Tibial nerve (tissue), 4 donors: ENCODE measurements around the gene GNAI2. TPM values are rescaled to one million over a fixed set of nuclear protein-coding genes. Genes with fewer than 3 reads are reported as not detected.

Source experiments
- DNase-seq, 2 donors: peaks; one replicate each; pipeline ENCODE4 v3.0.0-alpha.2; 2019; ENCODE audit warnings: low spot score in 2 of 2
- H3K27ac ChIP-seq, 4 donors: fragments of 200-600 bp; sonication (generic) in 3 of 4; one replicate each; pipeline ENCODE4 v1.5.1; 2017 to 2019; ENCODE audit warnings: mild to moderate bottlenecking in 1 of 4
- H3K27me3 ChIP-seq, 2 donors: fragments of 200-600 bp; sonication (generic) in 1 of 2; one replicate each; pipeline versions ENCODE4 v1.5.1 to v1.6.0; 2017 to 2019
- H3K36me3 ChIP-seq, 3 donors: fragments of 200-600 bp; sonication (generic); one replicate each; pipeline ENCODE4 v1.5.1; 2018 to 2019
- H3K4me1 ChIP-seq, 4 donors: fragments of 200-600 bp; sonication (generic) in 3 of 4; one replicate each; pipeline ENCODE4 v1.5.1; 2017 to 2019
- H3K4me3 ChIP-seq, 4 donors: fragments of 200-600 bp; sonication (generic) in 3 of 4; one replicate each; pipeline ENCODE4 v1.5.1; 2017 to 2019; ENCODE audit warnings: mild to moderate bottlenecking in 1 of 4, moderate library complexity in 1 of 4
- H3K9me3 ChIP-seq, 4 donors: fragments of 200-600 bp; sonication (generic) in 3 of 4; one replicate each; pipeline ENCODE4 v1.5.1; 2017 to 2019
- EP300 ChIP-seq, 2 donors: sonication (generic); formaldehyde crosslinking; IDR thresholded peaks; one replicate each; pipeline ENCODE4 v1.6.1; 2017; ENCODE audit warnings: antibody characterized with exemption in 2 of 2, mild to moderate bottlenecking in 1 of 2
- POLR2A ChIP-seq, 2 donors: fragments of 450-650 bp; IDR thresholded peaks; one replicate each; pipeline ENCODE4 v1.6.1; 2017; ENCODE audit warnings: antibody characterized with exemption in 2 of 2, mild to moderate bottlenecking in 2 of 2, moderate library complexity in 2 of 2
- WGBS, 2 donors: methylation state at CpG; one replicate each; pipeline ENCODE4 v1.1.5; 2018; 5-methylcytosine and 5-hydroxymethylcytosine counted together
- total RNA-seq, 4 donors: library from RNA; depleted of rRNA; stranded (reverse); fragments of >200 nt; gene quantifications; one replicate each; pipeline ENCODE4 v1.1.0, GENCODE V29; 2016
- TF ChIP-seq, protein P1 (sequence below), 5 experiments: fragments of 200-600 bp in 3 of 5; fragments of 450-650 bp in 2 of 5; sonication (generic) in 3 of 5; IDR thresholded peaks; one replicate each; pipeline ENCODE4 v1.5.1; 2016 to 2019; ENCODE audit warnings: antibody characterized with exemption in 5 of 5, mild to moderate bottlenecking in 3 of 5, moderate library complexity in 2 of 5

GNAI2 gene
- 100 to 1,000 TPM; 201 to 265 (median 243) TPM for total RNA-seq

DNA sequence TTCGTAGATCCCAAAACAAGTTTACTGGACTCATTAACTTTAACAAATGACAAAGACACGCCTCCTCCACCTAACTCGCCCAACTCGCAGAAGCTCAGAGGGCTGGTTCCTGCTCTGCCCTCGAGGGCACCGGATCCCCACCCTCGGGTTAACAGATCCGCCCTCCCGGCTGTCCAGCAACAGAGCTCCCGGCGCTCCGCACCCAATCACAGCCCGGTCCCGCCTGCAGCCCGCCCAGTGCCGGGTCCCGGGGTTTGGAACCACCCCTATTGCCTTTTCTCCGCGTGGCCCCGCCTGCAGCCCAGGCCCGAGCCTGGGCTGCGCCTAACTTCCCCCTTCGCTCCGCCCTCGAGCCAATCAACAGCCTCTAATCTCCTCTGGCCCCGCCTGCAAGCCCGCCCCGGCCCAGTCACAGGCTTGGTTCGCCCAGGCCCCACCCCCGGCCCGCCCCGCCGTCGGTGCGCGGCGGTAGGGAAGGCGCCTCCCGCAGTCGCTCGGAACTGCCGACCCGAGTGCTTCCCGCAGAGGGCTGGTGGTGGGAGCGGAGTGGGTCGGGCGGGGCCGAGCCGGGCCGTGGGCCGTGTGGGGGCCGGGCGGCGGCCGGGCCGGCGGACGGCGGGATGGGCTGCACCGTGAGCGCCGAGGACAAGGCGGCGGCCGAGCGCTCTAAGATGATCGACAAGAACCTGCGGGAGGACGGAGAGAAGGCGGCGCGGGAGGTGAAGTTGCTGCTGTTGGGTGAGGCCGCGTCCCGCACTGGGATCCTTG lies at the start of gene GNAI2:
Gene GNAI2, plus strand, starts transcription at position 489 of the 768 bp plus-strand sequence. Its CDS starts 132 bp downstream, at position 621.
- H3K4me3 ChIP-seq, result peak within 1 kb of the TSS; percentile 77 to 91 (median 80)
- H3K4me1 ChIP-seq, result peaks cover 0 to 42% (median 38%) of the 10 kb centered on the region in 4 donors
- no peaks in the 10 kb centered on the region for H3K27me3 ChIP-seq
- H3K9me3 ChIP-seq, result no peaks in the 10 kb centered on the region
- TF ChIP-seq, protein P1, sequence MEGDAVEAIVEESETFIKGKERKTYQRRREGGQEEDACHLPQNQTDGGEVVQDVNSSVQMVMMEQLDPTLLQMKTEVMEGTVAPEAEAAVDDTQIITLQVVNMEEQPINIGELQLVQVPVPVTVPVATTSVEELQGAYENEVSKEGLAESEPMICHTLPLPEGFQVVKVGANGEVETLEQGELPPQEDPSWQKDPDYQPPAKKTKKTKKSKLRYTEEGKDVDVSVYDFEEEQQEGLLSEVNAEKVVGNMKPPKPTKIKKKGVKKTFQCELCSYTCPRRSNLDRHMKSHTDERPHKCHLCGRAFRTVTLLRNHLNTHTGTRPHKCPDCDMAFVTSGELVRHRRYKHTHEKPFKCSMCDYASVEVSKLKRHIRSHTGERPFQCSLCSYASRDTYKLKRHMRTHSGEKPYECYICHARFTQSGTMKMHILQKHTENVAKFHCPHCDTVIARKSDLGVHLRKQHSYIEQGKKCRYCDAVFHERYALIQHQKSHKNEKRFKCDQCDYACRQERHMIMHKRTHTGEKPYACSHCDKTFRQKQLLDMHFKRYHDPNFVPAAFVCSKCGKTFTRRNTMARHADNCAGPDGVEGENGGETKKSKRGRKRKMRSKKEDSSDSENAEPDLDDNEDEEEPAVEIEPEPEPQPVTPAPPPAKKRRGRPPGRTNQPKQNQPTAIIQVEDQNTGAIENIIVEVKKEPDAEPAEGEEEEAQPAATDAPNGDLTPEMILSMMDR (IDR thresholded peaks at IDR 0.05), result peak in 1 of 5 experiments; percentile 45
- TF ChIP-seq EP300 (IDR thresholded peaks at IDR 0.05) (peak; percentile 84 to 94), POLR2A (IDR thresholded peaks at IDR 0.05) (peak; percentile 88 to 95)
- peaks cover 0 to 10% (median 0%) of the 10 kb centered on the region in 3 donors for H3K36me3 ChIP-seq
- 0 to 1% methylated on average over 34 to 59 of the region's 75 CpGs for WGBS, 2 donors
- DNase-seq, result peak; percentile 96 to 98
- H3K27ac ChIP-seq, result peak within 1 kb of the TSS; percentile 75 to 96 (median 92)

DNA sequence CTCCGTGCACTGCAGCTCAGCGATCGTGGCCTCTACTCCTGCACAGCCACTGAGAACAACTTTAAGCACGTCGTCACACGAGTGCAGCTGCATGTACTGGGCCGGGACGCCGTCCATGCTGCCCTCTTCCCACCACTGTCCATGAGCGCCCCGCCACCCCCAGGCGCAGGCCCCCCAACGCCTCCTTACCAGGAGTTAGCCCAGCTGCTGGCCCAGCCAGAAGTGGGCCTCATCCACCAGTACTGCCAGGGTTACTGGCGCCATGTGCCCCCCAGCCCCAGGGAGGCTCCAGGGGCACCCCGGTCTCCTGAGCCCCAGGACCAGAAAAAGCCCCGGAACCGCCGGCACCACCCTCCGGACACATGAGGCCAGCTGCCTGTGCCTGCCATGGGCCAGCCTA lies 48.3 kb upstream of the GNAI2 start:
- no peak for DNase-seq

DNA sequence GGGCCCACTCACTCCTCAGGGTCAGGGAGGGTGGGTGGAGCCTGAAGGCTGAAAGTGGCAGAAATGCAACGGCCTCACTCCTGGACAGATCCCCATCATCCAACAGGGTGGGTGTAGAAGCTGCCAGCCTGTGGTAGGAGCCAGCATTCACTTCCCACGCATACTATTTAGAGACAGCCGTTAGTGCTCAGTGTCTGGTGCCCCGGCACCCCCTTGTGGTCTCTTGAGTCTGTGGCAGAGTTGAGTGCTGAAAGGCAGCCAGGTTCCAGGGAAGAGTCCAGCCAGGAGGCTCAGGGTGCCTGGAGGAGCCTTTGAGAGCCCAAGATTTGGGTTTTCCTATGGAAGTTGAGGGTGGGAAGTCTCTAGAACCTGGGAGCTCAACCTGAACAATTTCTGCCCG lies 46.7 kb upstream of the GNAI2 start:
- Histone ChIP-seq H3K9me3 (no peaks in the 10 kb centered on the region), H3K4me1 (peaks cover 0 to 17% (median 8%) of the 10 kb centered on the region in 4 donors), H3K27me3 (peaks cover 0 to 24% of the 10 kb centered on the region in 2 donors), H3K4me3 (no peak overlapping the region), H3K36me3 (no peaks in the 10 kb centered on the region), H3K27ac (no peak overlapping the region)
- TF ChIP-seq, protein P1 (IDR thresholded peaks at IDR 0.05), result peak; percentile 50 to 89 (median 77)
- TF ChIP-seq POLR2A (IDR thresholded peaks at IDR 0.05), result no peak
- TF ChIP-seq EP300 (IDR thresholded peaks at IDR 0.05), result peak in 1 of 2 donors; percentile 26
- peak; percentile 47 to 61 for DNase-seq
- 0% methylated on average over 4 of the region's 5 CpGs for WGBS, 2 donors

More for the DNA sequence above, 48.3 kb upstream of the GNAI2 start:
- no peak overlapping the region for H3K4me3 ChIP-seq
- no peak for TF ChIP-seq POLR2A (IDR thresholded peaks at IDR 0.05)
- TF ChIP-seq, protein P1 (IDR thresholded peaks at IDR 0.05), result no peak
- TF ChIP-seq EP300 (IDR thresholded peaks at IDR 0.05), result no peak
- no peak overlapping the region for H3K27ac ChIP-seq
- H3K36me3 ChIP-seq, result no peaks in the 10 kb centered on the region
- 91 to 94% methylated on average over 6 to 17 of the region's 19 CpGs for WGBS, 2 donors
- H3K4me1 ChIP-seq, result peaks cover 0 to 2% (median 0%) of the 10 kb centered on the region in 4 donors
- no peaks in the 10 kb centered on the region for H3K9me3 ChIP-seq
- H3K27me3 ChIP-seq, result peaks cover 0 to 9% of the 10 kb centered on the region in 2 donors

DNA sequence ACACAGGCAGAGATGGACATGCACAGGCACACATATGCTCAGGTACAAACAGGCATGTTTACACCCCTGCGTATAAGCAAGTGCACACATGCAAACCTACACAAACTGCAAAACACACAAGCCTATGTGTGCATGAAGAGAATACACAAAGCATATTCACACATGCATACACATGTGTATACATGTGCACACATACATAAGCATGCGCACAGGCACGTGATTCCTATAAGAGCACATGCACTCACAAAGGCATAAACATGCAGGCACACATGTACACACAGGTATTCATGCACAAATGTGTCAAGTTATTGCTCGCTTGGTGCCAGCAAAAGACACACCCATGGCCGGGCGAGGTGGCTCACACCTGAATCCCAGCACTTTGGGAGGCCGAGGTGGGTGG lies 46.0 kb upstream of the GNAI2 start:
- no peaks in the 10 kb centered on the region for H3K9me3 ChIP-seq
- H3K27me3 ChIP-seq, result peaks cover 0 to 31% of the 10 kb centered on the region in 2 donors
- no peaks in the 10 kb centered on the region for H3K36me3 ChIP-seq
- 87 to 90% methylated on average over 7 of the region's 7 CpGs for WGBS, 2 donors
- no peak for DNase-seq
- no peak overlapping the region for H3K4me3 ChIP-seq
- no peak overlapping the region for H3K27ac ChIP-seq
- H3K4me1 ChIP-seq, result peaks cover 0 to 24% (median 12%) of the 10 kb centered on the region in 4 donors
- TF ChIP-seq POLR2A (IDR thresholded peaks at IDR 0.05), result no peak
- no peak for TF ChIP-seq EP300 (IDR thresholded peaks at IDR 0.05)
- TF ChIP-seq, protein P1 (IDR thresholded peaks at IDR 0.05), result no peak
